IMR-90 (cell line): ENCODE results near the gene INPP4A. TPM values are rescaled to one million over a fixed set of nuclear protein-coding genes. Genes with fewer than 3 reads are reported as not detected.

Source experiments
- ATAC-seq: fragments of 200-7000 bp; cut with Tn5 transposase; 2 replicates; pipeline ENCODE4 v1.9.1; 2020; ENCODE audit warnings: low read depth, mild to moderate bottlenecking, moderate library complexity
- BruUV-seq: library from RNA; stranded (reverse); fragments of 400-500 nt; replicated peaks from 2 replicates; lab custom pipeline; 2021; lab: Mats Ljungman, UMichigan
- CTCF ChIA-PET: fragments of 300-600 bp; formaldehyde crosslinking; extraction: SDS; loops from one replicate; lab custom pipeline; 2021; ENCODE audit warnings: antibody characterized with exemption; lab: Yijun Ruan, JAX
- POLR2A ChIA-PET: fragments of 300-600 bp; sonication (Branson Sonifier 250); formaldehyde crosslinking; loops from one replicate; lab custom pipeline; 2022; ENCODE audit warnings: antibody characterized with exemption; ENCODE audit not compliant: unreplicated experiment; lab: Charles Lee
- DNase-seq: peaks from one replicate; pipeline ENCODE4 v3.0.0; 2013
- H2AFZ ChIP-seq: replicated peaks from 2 replicates; pipeline ENCODE3; 2013; ENCODE audit warnings: low read length, mild to moderate bottlenecking; ENCODE audit not compliant: poor library complexity
- H2AK5ac ChIP-seq: 2 replicates; pipeline ENCODE4 v1.6.1; 2013; ENCODE audit warnings: low read depth, low read length, inconsistent platforms
- H2AK9ac ChIP-seq: replicated peaks from 2 replicates; pipeline ENCODE3; 2013; ENCODE audit warnings: mild to moderate bottlenecking, low read depth, low read length, moderate library complexity; ENCODE audit not compliant: poor library complexity
- H2BK120ac ChIP-seq: 2 replicates; pipeline ENCODE4 v1.6.1; 2013; ENCODE audit warnings: low read depth, low read length, inconsistent platforms
- H2BK15ac ChIP-seq: 3 replicates; pipeline ENCODE4 v1.6.1; 2013; ENCODE audit warnings: low read depth, low read length, inconsistent platforms
- H2BK20ac ChIP-seq: 2 replicates; pipeline ENCODE4 v1.6.1; 2013; ENCODE audit warnings: low read depth, mild to moderate bottlenecking, inconsistent platforms, low read length, moderate library complexity
- H2BK5ac ChIP-seq: 2 replicates; pipeline ENCODE4 v1.6.1; 2013; ENCODE audit warnings: mild to moderate bottlenecking, low read depth, low read length, inconsistent platforms; ENCODE audit not compliant: poor library complexity, severe bottlenecking
- H3K14ac ChIP-seq: replicated peaks from 2 replicates; pipeline ENCODE4 v1.6.1; 2013; ENCODE audit warnings: low read depth, low read length, inconsistent platforms
- H3K18ac ChIP-seq: 2 replicates; pipeline ENCODE4 v1.6.1; 2013; ENCODE audit warnings: low read depth, low read length, control low read depth
- H3K23ac ChIP-seq: 2 replicates; pipeline ENCODE4 v1.6.1; 2013; ENCODE audit warnings: low read depth, low read length, inconsistent platforms
- H3K27ac ChIP-seq: 2 replicates; pipeline ENCODE4 v1.5.1; 2013; ENCODE audit warnings: mild to moderate bottlenecking, control low read depth, low read length; ENCODE audit not compliant: insufficient read depth
- H3K27me3 ChIP-seq: 2 replicates; pipeline ENCODE4 v1.6.1; 2013; ENCODE audit warnings: low read length; ENCODE audit not compliant: control insufficient read depth, insufficient read depth
- H3K36me3 ChIP-seq: 2 replicates; pipeline ENCODE4 v1.6.1; 2013; ENCODE audit warnings: low read length, mixed read lengths; ENCODE audit not compliant: control insufficient read depth, insufficient read depth
- H3K4ac ChIP-seq: 2 replicates; pipeline ENCODE4 v1.6.1; 2013; ENCODE audit warnings: low read depth, low read length, inconsistent platforms
- H3K4me1 ChIP-seq: 2 replicates; pipeline ENCODE4 v1.6.1; 2013; ENCODE audit warnings: low read length, mixed read lengths; ENCODE audit not compliant: control insufficient read depth, insufficient read depth
- H3K4me2 ChIP-seq: 2 replicates; pipeline ENCODE4 v1.6.1; 2013; ENCODE audit warnings: low read depth, mild to moderate bottlenecking, control low read depth, low read length, moderate library complexity
- H3K4me3 ChIP-seq: 2 replicates; pipeline ENCODE4 v1.5.1; 2013; ENCODE audit warnings: low read depth, mild to moderate bottlenecking, control low read depth, low read length, moderate library complexity; ENCODE audit not compliant: insufficient read depth
- H3K56ac ChIP-seq: 2 replicates; pipeline ENCODE4 v1.6.1; 2013; ENCODE audit warnings: low read length, inconsistent platforms; ENCODE audit not compliant: insufficient read depth; ENCODE audit errors: extremely low read depth
- H3K79me1 ChIP-seq, 2 experiments: 2 replicates each; pipeline ENCODE4 v1.6.1; 2013; ENCODE audit warnings: low read length in 2 of 2, inconsistent platforms in 1 of 2, low read depth in 1 of 2
- H3K9ac ChIP-seq: 2 replicates; pipeline ENCODE4 v1.6.1; 2013; ENCODE audit warnings: low read depth, low read length, control low read depth
- H3K9me1 ChIP-seq: 2 replicates; pipeline ENCODE4 v1.6.1; 2013; ENCODE audit warnings: low read length, inconsistent platforms; ENCODE audit not compliant: insufficient read depth
- H3K9me3 ChIP-seq: 2 replicates; pipeline ENCODE4 v1.6.1; 2013; ENCODE audit warnings: low read length; ENCODE audit not compliant: control insufficient read depth, insufficient read depth
- H4K20me1 ChIP-seq: 2 replicates; pipeline ENCODE4 v1.6.1; 2013; ENCODE audit warnings: low read length, inconsistent platforms; ENCODE audit not compliant: insufficient read depth
- H4K5ac ChIP-seq: 2 replicates; pipeline ENCODE4 v1.6.1; 2013; ENCODE audit warnings: mild to moderate bottlenecking, low read depth, low read length, control low read depth
- H4K8ac ChIP-seq, 2 experiments: 2 replicates each; pipeline ENCODE4 v1.6.1; 2013; ENCODE audit warnings: low read depth in 2 of 2, low read length in 2 of 2, control low read depth in 1 of 2, inconsistent platforms in 1 of 2
- H4K91ac ChIP-seq: 2 replicates; pipeline ENCODE4 v1.6.1; 2013; ENCODE audit warnings: low read depth, low read length, inconsistent platforms; ENCODE audit not compliant: insufficient read depth
- BHLHE40 ChIP-seq: fragments of 150-350 bp; IDR thresholded peaks from 2 replicates; pipeline ENCODE4 v1.6.1; 2016; ENCODE audit warnings: mild to moderate bottlenecking, low read depth, low read length
- CEBPB ChIP-seq: IDR thresholded peaks from 2 replicates; pipeline ENCODE4 v1.6.1; 2012; ENCODE audit warnings: low read depth, low read length, improper control_type of control experiment
- CHD1 ChIP-seq: IDR thresholded peaks from 2 replicates; pipeline ENCODE4 v1.6.1; 2012; ENCODE audit warnings: low read depth, low read length, improper control_type of control experiment
- FOS ChIP-seq: fragments of 150-350 bp; IDR thresholded peaks from 2 replicates; pipeline ENCODE4 v1.6.1; 2016; ENCODE audit warnings: low read depth, low read length
- MAFK ChIP-seq: IDR thresholded peaks from 2 replicates; pipeline ENCODE4 v1.6.1; 2012; ENCODE audit warnings: low read depth, low read length, improper control_type of control experiment
- MAZ ChIP-seq: IDR thresholded peaks from 2 replicates; pipeline ENCODE4 v1.6.1; 2012; ENCODE audit warnings: low read depth, mild to moderate bottlenecking, low read length, improper control_type of control experiment, moderate library complexity, borderline replicate concordance
- MXI1 ChIP-seq: IDR thresholded peaks from 2 replicates; pipeline ENCODE4 v1.6.1; 2012; ENCODE audit warnings: low read depth, mild to moderate bottlenecking, low read length, moderate library complexity, borderline replicate concordance
- NFE2L2 ChIP-seq: fragments of 150-350 bp; IDR thresholded peaks from 2 replicates; pipeline ENCODE4 v1.6.1; 2016; ENCODE audit warnings: low read depth, mild to moderate bottlenecking, low read length
- POLR2A ChIP-seq: IDR thresholded peaks from 2 replicates; pipeline ENCODE4 v1.6.1; 2012; ENCODE audit warnings: mild to moderate bottlenecking, low read depth, low read length
- RAD21 ChIP-seq: IDR thresholded peaks from 2 replicates; pipeline ENCODE4 v1.6.1; 2012; ENCODE audit warnings: low read length, improper control_type of control experiment
- RCOR1 ChIP-seq: IDR thresholded peaks from 2 replicates; pipeline ENCODE4 v1.6.1; 2012; ENCODE audit warnings: mild to moderate bottlenecking, low read length, improper control_type of control experiment; ENCODE audit not compliant: insufficient replicate concordance
- RFX5 ChIP-seq: IDR thresholded peaks from 2 replicates; pipeline ENCODE4 v1.8.0; 2012; ENCODE audit warnings: low read depth, mild to moderate bottlenecking, low read length, moderate library complexity
- SMC3 ChIP-seq: fragments of 150-350 bp; IDR thresholded peaks from 2 replicates; pipeline ENCODE4 v1.6.1; 2016; ENCODE audit warnings: low read depth, mild to moderate bottlenecking, antibody characterized with exemption, low read length, moderate library complexity
- USF2 ChIP-seq: fragments of 150-350 bp; IDR thresholded peaks from 2 replicates; pipeline ENCODE4 v1.6.1; 2017; ENCODE audit warnings: mild to moderate bottlenecking, antibody characterized with exemption, low read length, low read depth
- WGBS, 2 experiments: methylation state at CpG; one replicate each; pipeline versions ENCODE4 v1.1.5 to v1.1.7; 2013; ENCODE audit warnings: missing lambda C conversion rate in 2 of 2; ENCODE audit not compliant: insufficient read length in 1 of 2; ENCODE audit errors: extremely low coverage in 2 of 2; 5-methylcytosine and 5-hydroxymethylcytosine counted together
- dilution Hi-C: fragments of 300-500 bp; cut with HindIII; formaldehyde crosslinking; loops from one replicate; pipeline ENCODE4 v1.14.3; 2018; ENCODE audit warnings: low sequenced_read_pairs; ENCODE audit not compliant: unreplicated experiment
- in situ Hi-C: fragments of 300-500 bp; cut with MboI; formaldehyde crosslinking; loops from 3 replicates; pipeline ENCODE4 v1.14.3; 2019; ENCODE audit warnings: low sequenced_read_pairs, inconsistent platforms, mixed read lengths
- intact Hi-C: fragments of 100-400 bp; cut with micrococcal nuclease; formaldehyde crosslinking; loops from 2 replicates; pipeline ENCODE4 v1.10.0; 2022
- polyA plus RNA-seq, 3 experiments: library from polyadenylated mRNA; depleted of rRNA; stranded (reverse); fragments of >200 nt; gene quantifications; 2 replicates each; pipeline ENCODE4 v1.2.3, GENCODE V29; 2012; ENCODE audit warnings: low replicate concordance in 1 of 3
- total RNA-seq: library from RNA; depleted of rRNA; stranded (reverse); fragments of >200 nt; gene quantifications from 2 replicates; pipeline ENCODE4 v1.2.3, GENCODE V29; 2012
- TF ChIP-seq, protein P1 (sequence below): fragments of 150-350 bp; IDR thresholded peaks from 2 replicates; pipeline ENCODE4 v1.6.1; 2016; ENCODE audit warnings: low read depth, mild to moderate bottlenecking, low read length, moderate library complexity, borderline replicate concordance
- TF ChIP-seq, protein P2 (sequence below): conservative IDR thresholded peaks from 2 replicates; pipeline ENCODE4 v1.5.1; 2012; ENCODE audit warnings: mild to moderate bottlenecking, low read depth, low read length, improper control_type of control experiment

Gene INPP4A
- total and polyA plus RNA-seq, 2 of the 4 experiments (the other 2 are of a cell fraction), result 14.5 to 27.1 TPM

DNA sequence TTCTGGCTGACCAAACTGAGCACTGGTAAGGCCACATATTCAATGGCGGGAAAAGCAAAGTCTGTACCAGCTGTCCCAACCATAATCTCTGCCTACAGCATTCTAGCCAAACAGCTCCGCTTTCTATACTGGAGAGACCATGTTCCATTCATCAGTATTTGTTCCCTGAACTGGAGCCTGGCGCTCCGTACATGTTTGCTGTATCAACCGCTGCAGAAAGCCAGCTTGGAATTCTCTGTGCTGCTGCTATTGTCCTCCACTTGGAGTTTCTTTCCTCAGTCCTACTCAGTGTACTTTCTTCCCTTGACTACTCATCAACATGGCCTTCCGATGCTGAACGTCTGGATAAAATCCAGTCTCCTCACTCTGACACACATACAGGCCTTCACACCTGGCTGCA lies 161.8 kb downstream of the INPP4A start:
- H3K4me1 ChIP-seq, result peaks cover 12% of the 10 kb centered on the region
- no peaks in the 10 kb centered on the region for H3K9me3 ChIP-seq
- no peak overlapping the region for H3K14ac ChIP-seq
- no peak overlapping the region for H4K8ac ChIP-seq
- H2AFZ ChIP-seq, result no peak overlapping the region
- ATAC-seq (no peak), DNase-seq (no peak)
- H3K56ac ChIP-seq, result no peak overlapping the region
- no peak overlapping the region for H2BK20ac ChIP-seq
- POLR2A ChIA-PET, result no interaction called here
- H2AK9ac ChIP-seq, result no peak overlapping the region
- H3K18ac ChIP-seq, result no peak overlapping the region
- no peak overlapping the region for H2BK5ac ChIP-seq
- H3K9me1 ChIP-seq, result peaks cover 6% of the 10 kb centered on the region; the same call in 1 of the 2 replicates
- peaks cover 53 to 67% of the 10 kb centered on the region in 2 experiments for H3K79me1 ChIP-seq
- intact Hi-C loops (loop anchor here (10.0 kb wide), 1 partner anchor 162 kb away; the partner anchor contains the start of gene INPP4A), dilution Hi-C loops (no loop called here), in situ Hi-C loops (no loop called here)
- H2AK5ac ChIP-seq, result no peak overlapping the region
- no peak overlapping the region for H3K27ac ChIP-seq
- H4K5ac ChIP-seq, result no peak overlapping the region
- H3K23ac ChIP-seq, result no peak overlapping the region
- peaks cover 8% of the 10 kb centered on the region; the same call in 1 of the 2 replicates for H4K20me1 ChIP-seq
- H3K4me2 ChIP-seq, result no peak overlapping the region; the same call in 1 of the 2 replicates
- no TSS peak for BruUV-seq
- TF ChIP-seq NFE2L2 (no peak), SMC3 (no peak), POLR2A (no peak), CEBPB (no peak), RCOR1 (no peak), BHLHE40 (no peak), FOS (no peak), RFX5 (no peak), MAZ (no peak), MXI1 (no peak), RAD21 (no peak), CHD1 (no peak), MAFK (no peak), USF2 (no peak)
- TF ChIP-seq, protein P1, sequence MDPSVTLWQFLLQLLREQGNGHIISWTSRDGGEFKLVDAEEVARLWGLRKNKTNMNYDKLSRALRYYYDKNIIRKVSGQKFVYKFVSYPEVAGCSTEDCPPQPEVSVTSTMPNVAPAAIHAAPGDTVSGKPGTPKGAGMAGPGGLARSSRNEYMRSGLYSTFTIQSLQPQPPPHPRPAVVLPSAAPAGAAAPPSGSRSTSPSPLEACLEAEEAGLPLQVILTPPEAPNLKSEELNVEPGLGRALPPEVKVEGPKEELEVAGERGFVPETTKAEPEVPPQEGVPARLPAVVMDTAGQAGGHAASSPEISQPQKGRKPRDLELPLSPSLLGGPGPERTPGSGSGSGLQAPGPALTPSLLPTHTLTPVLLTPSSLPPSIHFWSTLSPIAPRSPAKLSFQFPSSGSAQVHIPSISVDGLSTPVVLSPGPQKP, result no peak
- TF ChIP-seq, protein P2, sequence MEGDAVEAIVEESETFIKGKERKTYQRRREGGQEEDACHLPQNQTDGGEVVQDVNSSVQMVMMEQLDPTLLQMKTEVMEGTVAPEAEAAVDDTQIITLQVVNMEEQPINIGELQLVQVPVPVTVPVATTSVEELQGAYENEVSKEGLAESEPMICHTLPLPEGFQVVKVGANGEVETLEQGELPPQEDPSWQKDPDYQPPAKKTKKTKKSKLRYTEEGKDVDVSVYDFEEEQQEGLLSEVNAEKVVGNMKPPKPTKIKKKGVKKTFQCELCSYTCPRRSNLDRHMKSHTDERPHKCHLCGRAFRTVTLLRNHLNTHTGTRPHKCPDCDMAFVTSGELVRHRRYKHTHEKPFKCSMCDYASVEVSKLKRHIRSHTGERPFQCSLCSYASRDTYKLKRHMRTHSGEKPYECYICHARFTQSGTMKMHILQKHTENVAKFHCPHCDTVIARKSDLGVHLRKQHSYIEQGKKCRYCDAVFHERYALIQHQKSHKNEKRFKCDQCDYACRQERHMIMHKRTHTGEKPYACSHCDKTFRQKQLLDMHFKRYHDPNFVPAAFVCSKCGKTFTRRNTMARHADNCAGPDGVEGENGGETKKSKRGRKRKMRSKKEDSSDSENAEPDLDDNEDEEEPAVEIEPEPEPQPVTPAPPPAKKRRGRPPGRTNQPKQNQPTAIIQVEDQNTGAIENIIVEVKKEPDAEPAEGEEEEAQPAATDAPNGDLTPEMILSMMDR, result no peak
- peaks cover 10% of the 10 kb centered on the region; the same call in 1 of the 2 replicates for H3K36me3 ChIP-seq
- 94% methylated on average over 7 of the region's 7 CpGs; no CpG with 5 or more reads in 1 of the 2 experiments for WGBS, 2 experiments
- H3K27me3 ChIP-seq, result no peaks in the 10 kb centered on the region
- no peak overlapping the region for H2BK120ac ChIP-seq
- H3K9ac ChIP-seq, result no peak overlapping the region
- H3K4me3 ChIP-seq, result no peak overlapping the region
- H4K91ac ChIP-seq, result no peak overlapping the region
- no peak overlapping the region for H3K4ac ChIP-seq
- CTCF ChIA-PET, result no interaction called here
- no peak overlapping the region for H2BK15ac ChIP-seq
